Right lobe of liver (tissue), 6 donors: ENCODE measurements around the gene SOBP. TPM values are rescaled to one million over a fixed set of nuclear protein-coding genes. Genes with fewer than 3 reads are reported as not detected.

ENCODE experiments used
- ATAC-seq, 4 donors: fragments of 200-7000 bp; cut with Tn5 transposase; one replicate each; pipeline ENCODE4 v1.9.1; 2020; ENCODE audit warnings: mild to moderate bottlenecking in 4 of 4, moderate library complexity in 4 of 4
- DNase-seq, 3 donors: peaks; one replicate each; pipeline ENCODE4 v3.0.0-alpha.2; 2020
- H3K27ac ChIP-seq, 3 donors: fragments of 200-600 bp; one replicate each; pipeline ENCODE4 v1.8.0; 2022
- H3K27me3 ChIP-seq, 2 donors: fragments of 200-600 bp; one replicate each; pipeline ENCODE4 v1.8.0; 2022
- H3K36me3 ChIP-seq, 4 donors: fragments of 200-600 bp; sonication (generic) in 1 of 4; one replicate each; pipeline versions ENCODE4 v1.5.1 to v1.8.0; 2017 to 2022; ENCODE audit warnings: control low read depth in 1 of 4
- H3K4me1 ChIP-seq, 4 donors: fragments of 200-600 bp; sonication (generic) in 1 of 4; one replicate each; pipeline versions ENCODE4 v1.5.1 to v1.8.0; 2017 to 2022; ENCODE audit warnings: control low read depth in 1 of 4
- H3K4me3 ChIP-seq, 3 donors: fragments of 200-600 bp; one replicate each; pipeline ENCODE4 v1.8.0; 2022
- H3K9me3 ChIP-seq, 4 donors: fragments of 200-600 bp; sonication (generic) in 1 of 4; one replicate each; pipeline versions ENCODE4 v1.5.1 to v1.8.0; 2017 to 2022; ENCODE audit warnings: control low read depth in 1 of 4
- CTCF ChIP-seq, 4 donors: fragments of 200-600 bp in 3 of 4; fragments of 450-650 bp in 1 of 4; IDR thresholded peaks; one replicate each; pipeline versions ENCODE4 v1.5.1 to v1.8.0; 2016 to 2022; ENCODE audit warnings: antibody characterized with exemption in 4 of 4, mild to moderate bottlenecking in 2 of 4
- POLR2A ChIP-seq: fragments of 450-650 bp; IDR thresholded peaks from one replicate; pipeline ENCODE4 v1.6.1; 2017; ENCODE audit warnings: antibody characterized with exemption, mild to moderate bottlenecking
- WGBS: methylation state at CpG from one replicate; pipeline ENCODE4 v1.1.6; 2018; ENCODE audit warnings: low coverage, low lambda C conversion rate; ENCODE audit not compliant: insufficient coverage; ENCODE audit errors: missing lambda C conversion rate; 5-methylcytosine and 5-hydroxymethylcytosine counted together
- intact Hi-C, 2 donors: fragments of 100-400 bp; cut with DNase I; formaldehyde crosslinking; loops; one replicate each; pipeline versions ENCODE4 v1.11.2 to v1.14.1; 2022
- total RNA-seq, 6 experiments: library from RNA; depleted of rRNA in 2 of 6; stranded (reverse); fragments of >200 nt in 2 of 6; fragmentation: NEBNext Ultra II Directional in 3 of 6; extraction: Animal tissue kit (Norgen Biotek cat#: 25700) in 3 of 6; gene quantifications; one replicate each; pipeline versions ENCODE4 v1.1.0 to v1.2.4, GENCODE V29; 2016 to 2023
- donor health status: DM: no; HTN: yes; CAD: no.
- donor health status: DM: no; HTN: no; CAD: no.
- donor health status: DM: no; HTN: no; CAD: no.
- donor health status: DM: no; HTN: yes; CAD: no.
- donor health status: DM: no; HTN: yes; CAD: no.

SOBP gene
- total RNA-seq, 6 experiments from 2014 or later = 1.3 to 3.5 (median 1.6) TPM

DNA sequence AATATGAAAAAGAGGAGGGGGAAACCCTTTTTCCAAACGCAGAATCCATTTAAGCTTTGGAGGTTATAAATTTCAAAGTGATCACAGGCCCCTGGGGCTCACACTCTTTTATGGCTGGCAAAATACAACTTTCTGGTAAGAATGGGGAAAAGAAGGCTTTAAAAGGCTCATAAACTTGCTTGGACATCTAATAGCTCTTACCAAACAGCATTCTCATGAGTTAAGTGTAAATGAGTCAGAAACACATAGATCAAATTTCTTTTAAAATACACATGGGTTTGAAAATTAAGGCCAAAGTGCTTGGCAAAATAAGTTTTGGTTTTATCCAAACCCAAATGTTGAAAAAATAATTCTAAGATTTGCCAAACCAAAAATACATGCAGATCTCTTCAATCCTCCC is 154.6 kb downstream of the SOBP start:
- WGBS = 91% methylated on average over 1 of the region's 1 CpG
- H3K27ac ChIP-seq = no peak overlapping the region
- H3K9me3 ChIP-seq = no peaks in the 10 kb centered on the region
- H3K36me3 ChIP-seq = no peaks in the 10 kb centered on the region
- TF ChIP-seq POLR2A = no peak
- no peak for TF ChIP-seq CTCF (IDR thresholded peaks at IDR 0.05)
- intact Hi-C loops = no loop called here
- no peak overlapping the region for H3K4me3 ChIP-seq
- H3K27me3 ChIP-seq = no peaks in the 10 kb centered on the region
- no peak for DNase-seq
- peaks cover 0 to 15% (median 3%) of the 10 kb centered on the region in 4 donors for H3K4me1 ChIP-seq
- ATAC-seq = no peak

DNA sequence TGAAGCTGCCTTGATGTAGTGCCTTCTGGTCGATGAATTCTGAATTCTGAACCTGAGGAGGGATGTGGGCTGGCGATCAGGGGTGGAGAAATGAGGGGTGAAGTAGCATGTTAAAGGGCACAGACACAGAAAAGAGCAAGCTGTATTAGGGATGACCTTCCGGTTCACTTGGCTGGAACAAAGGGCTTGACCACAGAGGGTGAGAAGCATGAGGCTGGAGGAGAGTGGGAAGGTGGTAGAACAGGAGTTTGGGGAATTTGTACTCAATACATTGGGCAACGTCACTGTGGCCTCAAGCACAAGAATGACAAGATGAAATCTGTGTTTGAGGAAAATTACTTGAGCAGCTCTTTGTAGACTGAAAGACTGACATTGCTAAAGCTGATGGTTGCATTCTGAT is 155.8 kb downstream of the SOBP start:
- Histone ChIP-seq H3K9me3 (no peaks in the 10 kb centered on the region), H3K4me1 (peaks cover 0 to 15% (median 3%) of the 10 kb centered on the region in 4 donors), H3K27ac (no peak overlapping the region), H3K36me3 (no peaks in the 10 kb centered on the region), H3K27me3 (no peaks in the 10 kb centered on the region), H3K4me3 (no peak overlapping the region)
- intact Hi-C loops = no loop called here
- DNase-seq = no peak
- WGBS = 88% methylated on average over 4 of the region's 4 CpGs
- ATAC-seq = no peak
- TF ChIP-seq POLR2A = no peak
- no peak for TF ChIP-seq CTCF (IDR thresholded peaks at IDR 0.05)

GRCh38 chr6:107646176-107646575 is 156.3 kb downstream of the SOBP start:
- H3K36me3 ChIP-seq = no peaks in the 10 kb centered on the region
- H3K4me3 ChIP-seq = no peak overlapping the region
- no peaks in the 10 kb centered on the region for H3K27me3 ChIP-seq
- intact Hi-C loops = no loop called here
- DNase-seq = no peak
- no peak for TF ChIP-seq POLR2A
- TF ChIP-seq CTCF (IDR thresholded peaks at IDR 0.05) = no peak
- no peak overlapping the region for H3K27ac ChIP-seq
- ATAC-seq = peak; percentile 10 to 47 (median 42)
- 84% methylated on average over 6 of the region's 9 CpGs for WGBS
- H3K4me1 ChIP-seq = peaks cover 0 to 12% (median 2%) of the 10 kb centered on the region in 4 donors
- no peaks in the 10 kb centered on the region for H3K9me3 ChIP-seq

DNA sequence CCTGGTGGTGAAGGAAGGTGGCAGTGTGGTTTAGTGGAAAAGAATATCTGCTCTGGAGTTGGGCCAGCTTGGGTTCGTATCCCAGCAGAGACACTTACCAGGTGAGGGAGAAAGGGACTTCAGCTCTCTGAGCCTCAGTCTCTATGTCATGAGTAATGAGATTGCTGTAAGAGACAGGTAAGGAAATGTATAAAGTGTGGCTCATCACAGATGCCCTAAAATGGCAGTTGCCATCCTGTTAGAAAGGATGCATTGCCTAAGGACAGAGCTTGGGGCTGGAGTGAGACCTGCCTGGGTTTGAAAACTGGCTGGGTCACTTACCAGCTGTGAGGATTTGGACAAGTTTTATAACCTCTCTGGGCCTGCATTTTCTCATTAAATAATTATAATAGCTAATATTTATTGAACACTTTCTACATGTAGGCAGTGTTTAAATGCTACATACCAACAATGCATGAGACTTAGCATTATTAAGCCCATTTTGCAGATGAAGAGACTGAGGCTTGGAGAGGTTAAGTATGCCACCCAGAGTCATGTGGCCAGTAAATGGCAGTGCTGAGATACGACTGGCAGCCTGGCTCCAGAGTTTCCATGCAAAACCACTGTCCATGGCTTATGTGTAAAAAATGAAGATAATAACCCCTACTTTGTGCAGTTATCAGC is 157.0 kb downstream of the SOBP start:
- Histone ChIP-seq H3K36me3 (no peaks in the 10 kb centered on the region), H3K4me3 (no peak overlapping the region), H3K27ac (no peak overlapping the region), H3K27me3 (no peaks in the 10 kb centered on the region), H3K4me1 (peaks cover 0 to 4% (median 0%) of the 10 kb centered on the region in 4 donors), H3K9me3 (no peaks in the 10 kb centered on the region)
- no peak for TF ChIP-seq CTCF (IDR thresholded peaks at IDR 0.05)
- no peak for TF ChIP-seq POLR2A
- DNase-seq (no peak), ATAC-seq (no peak)
- WGBS = 94% methylated on average over 2 of the region's 2 CpGs
- intact Hi-C loops = no loop called here
